ENCODE results near the gene MOSPD3.

MOSPD3 gene

GRCh38 chr7:100595188-100595587 lies 17.2 kb upstream of the MOSPD3 start:
- no peak for DNase-seq (ENCODE audit: low spot score)

- DNase-seq (ENCODE audit: low spot score): no peak
These were observed 13.9 kb upstream of the MOSPD3 start for GRCh38 chr7:100598425-100598824.

GRCh38 chr7:100599911-100600729 lies 12.2 kb upstream of the MOSPD3 start:
- no peak for DNase-seq (ENCODE audit: low spot score)

- DNase-seq (ENCODE audit: low spot score): no peak
These were observed 11.7 kb upstream of the MOSPD3 start for GRCh38 chr7:100600730-100601038.

GRCh38 chr7:100602889-100603725 lies 9.2 kb upstream of the MOSPD3 start:
- no peak for DNase-seq (ENCODE audit: low spot score)

GRCh38 chr7:100603726-100604027 lies 8.7 kb upstream of the MOSPD3 start:
- no peak for DNase-seq (ENCODE audit: low spot score)

- no peak for DNase-seq (ENCODE audit: low spot score)
These were observed 8.0 kb upstream of the MOSPD3 start for GRCh38 chr7:100604028-100604975.

- no peak for DNase-seq (ENCODE audit: low spot score)
These were observed 7.1 kb upstream of the MOSPD3 start for GRCh38 chr7:100604976-100605911.

GRCh38 chr7:100606313-100606712 lies 6.0 kb upstream of the MOSPD3 start:
- DNase-seq (ENCODE audit: low spot score): no peak

- DNase-seq (ENCODE audit: low spot score): no peak
These were observed 5.2 kb upstream of the MOSPD3 start for GRCh38 chr7:100607111-100607510.

- no peak for DNase-seq (ENCODE audit: low spot score)
These were observed 2.4 kb upstream of the MOSPD3 start for GRCh38 chr7:100609958-100610357.

- DNase-seq (ENCODE audit: low spot score): no peak
These were observed 520 bp downstream of the MOSPD3 start for GRCh38 chr7:100612730-100613390.

- no peak for DNase-seq (ENCODE audit: low spot score)
These were observed 1.3 kb downstream of the MOSPD3 start for GRCh38 chr7:100613412-100614175.

GRCh38 chr7:100614308-100614861 lies 2.0 kb downstream of the MOSPD3 start:
- DNase-seq (ENCODE audit: low spot score): no peak

- no peak for DNase-seq (ENCODE audit: low spot score)
These were observed 7.9 kb downstream of the MOSPD3 start for GRCh38 chr7:100620239-100620638.

- no peak for DNase-seq (ENCODE audit: low spot score)
These were observed 8.5 kb downstream of the MOSPD3 start for GRCh38 chr7:100620804-100621203.

- no peak for DNase-seq (ENCODE audit: low spot score)
These were observed 9.2 kb downstream of the MOSPD3 start for GRCh38 chr7:100621554-100621953.

- no peak for DNase-seq (ENCODE audit: low spot score)
These were observed 11.8 kb downstream of the MOSPD3 start for GRCh38 chr7:100623951-100624824.

- DNase-seq (ENCODE audit: low spot score): no peak
These were observed 13.7 kb downstream of the MOSPD3 start for GRCh38 chr7:100626055-100626454.
